ENCODE results near the gene GALNT3.
A peak's percentile ranks its signal among the peaks of the same experiment; 100 is the strongest.

Gene GALNT3

DNA sequence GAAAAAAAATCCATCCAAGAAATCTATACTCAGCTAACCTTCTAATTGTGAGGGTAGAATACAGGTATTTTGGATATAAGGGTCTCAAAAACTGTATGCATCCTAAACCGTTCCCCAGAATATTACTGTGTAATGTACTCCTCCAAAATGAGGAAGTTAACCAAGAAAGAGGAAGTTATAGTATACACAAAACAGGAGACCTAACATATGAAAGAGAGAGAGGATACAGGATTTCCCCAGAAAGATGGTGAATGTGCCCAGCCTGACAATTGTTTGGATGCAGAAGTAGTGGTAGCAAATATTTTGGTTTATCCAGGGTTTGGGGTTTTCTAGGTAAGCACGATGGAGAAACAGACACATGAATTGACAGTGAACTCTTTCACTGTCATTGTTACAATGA is 50.6 kb downstream of the GALNT3 start:
- DNase-seq (ENCODE audit: low read depth, low spot score), result no peak

DNA sequence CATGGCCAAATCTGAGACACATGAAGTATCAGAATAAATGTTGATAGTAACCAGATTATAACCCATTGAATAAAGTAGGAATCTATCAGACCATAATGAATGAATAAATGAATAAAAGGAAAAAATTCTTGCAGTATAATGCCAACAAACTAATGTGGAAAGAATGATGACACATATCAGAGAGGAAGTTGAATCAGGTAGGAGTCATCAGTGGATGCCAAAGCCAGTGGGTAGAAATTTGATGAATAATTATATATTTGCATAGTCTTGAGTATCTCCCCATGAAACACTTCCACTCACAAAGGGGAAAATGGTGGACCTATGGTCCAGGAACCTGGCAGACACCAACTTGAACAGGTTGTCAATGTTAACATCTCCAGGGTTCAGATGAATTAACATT is 68.6 kb downstream of the GALNT3 start:
- peak; percentile 40 for DNase-seq (ENCODE audit: low read depth, low spot score)

DNA sequence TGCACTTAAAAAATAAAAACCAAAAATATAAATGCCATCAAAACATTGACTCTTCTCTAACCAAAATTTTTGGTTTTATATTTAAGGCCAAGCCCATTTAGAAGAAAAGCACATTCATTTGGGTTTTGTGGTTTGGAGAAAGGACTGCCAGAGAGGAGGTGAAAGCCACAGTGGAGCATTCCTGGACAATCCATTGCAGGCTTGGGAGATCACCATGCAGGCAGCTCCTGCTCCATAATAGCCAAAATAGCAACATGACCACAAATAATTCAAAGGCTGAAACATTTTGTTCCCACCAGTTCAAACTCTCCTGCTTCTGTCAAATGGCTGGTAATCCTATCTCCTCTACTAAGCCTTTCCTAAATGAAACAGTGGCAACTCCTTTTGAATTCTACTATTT is 73.5 kb downstream of the GALNT3 start:
- peak; percentile 96 for DNase-seq (ENCODE audit: low read depth, low spot score)

DNA sequence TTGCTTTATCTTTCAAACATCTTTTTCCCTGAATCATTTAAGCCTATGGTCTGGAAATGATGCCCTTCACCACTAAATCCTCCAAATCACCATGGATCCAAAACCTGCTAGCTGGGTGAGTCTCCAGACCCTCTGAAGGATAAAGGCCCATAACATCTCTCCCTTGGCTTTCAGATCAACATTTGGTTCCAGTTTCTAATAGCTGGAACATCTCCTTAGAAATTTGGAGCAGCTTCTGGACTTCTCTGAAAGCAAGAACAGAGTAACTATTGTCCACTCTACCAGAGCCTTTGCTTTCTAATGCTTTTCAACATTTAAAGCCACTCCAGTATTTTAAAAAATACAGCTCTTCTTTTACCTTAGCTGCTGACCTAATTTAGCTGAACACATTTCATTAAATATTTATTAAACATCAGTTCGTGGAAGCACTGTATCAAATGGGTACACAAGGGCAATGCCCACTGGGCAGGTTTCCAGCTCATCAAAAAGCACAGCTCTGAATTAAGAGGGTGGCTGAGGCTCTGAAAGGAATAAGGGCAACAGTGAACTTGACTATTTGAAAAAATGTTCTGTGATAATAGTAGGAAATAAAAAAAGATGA is 75.3 kb downstream of the GALNT3 start:
- peak; percentile 13 for DNase-seq (ENCODE audit: low read depth, low spot score)

DNA sequence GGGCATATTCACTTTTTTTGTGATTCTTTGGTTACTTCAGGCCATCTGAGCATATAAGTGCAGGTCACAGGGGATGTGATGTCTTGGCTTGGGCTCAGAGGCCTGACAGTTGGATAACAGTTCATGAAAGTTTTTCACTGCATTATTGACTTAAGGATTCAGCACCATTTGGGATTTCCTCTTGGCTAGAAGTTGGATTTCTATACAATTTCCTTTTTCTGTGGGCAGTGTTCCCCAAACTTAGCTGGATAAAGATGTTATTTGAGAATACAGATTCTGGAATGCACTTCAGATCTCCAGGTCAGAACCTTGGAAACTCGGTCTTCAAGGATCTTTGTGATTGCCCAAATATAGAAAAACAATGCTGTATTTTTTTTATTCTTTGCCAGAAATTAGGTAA is 78.0 kb downstream of the GALNT3 start:
- DNase-seq (ENCODE audit: low read depth, low spot score), result no peak

DNA sequence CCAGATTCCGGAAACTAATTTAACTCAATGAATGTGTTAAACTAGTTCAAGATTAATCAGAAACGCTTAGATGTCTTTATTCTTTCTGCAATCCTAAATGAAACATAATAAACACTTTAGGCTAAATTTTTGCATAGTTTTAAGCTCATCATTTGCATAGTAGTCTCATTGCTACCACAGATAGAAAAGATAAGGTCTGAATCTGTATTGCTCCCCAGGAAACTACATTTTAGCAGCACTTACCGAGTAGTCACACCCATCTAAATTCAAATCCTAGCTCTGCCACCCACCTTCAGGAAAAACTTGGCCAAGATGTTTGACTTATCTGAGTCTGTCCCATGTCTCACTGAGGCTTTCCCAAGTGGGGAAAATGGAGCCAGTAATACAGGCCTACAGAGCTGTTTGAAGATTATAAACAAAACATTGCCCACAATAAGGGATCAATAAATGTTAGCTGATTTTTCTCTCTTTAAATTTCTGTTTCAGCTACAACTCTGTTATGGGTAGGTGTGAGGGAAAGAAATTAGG is 87.0 kb downstream of the GALNT3 start:
- DNase-seq (ENCODE audit: low read depth, low spot score), result no peak

DNA sequence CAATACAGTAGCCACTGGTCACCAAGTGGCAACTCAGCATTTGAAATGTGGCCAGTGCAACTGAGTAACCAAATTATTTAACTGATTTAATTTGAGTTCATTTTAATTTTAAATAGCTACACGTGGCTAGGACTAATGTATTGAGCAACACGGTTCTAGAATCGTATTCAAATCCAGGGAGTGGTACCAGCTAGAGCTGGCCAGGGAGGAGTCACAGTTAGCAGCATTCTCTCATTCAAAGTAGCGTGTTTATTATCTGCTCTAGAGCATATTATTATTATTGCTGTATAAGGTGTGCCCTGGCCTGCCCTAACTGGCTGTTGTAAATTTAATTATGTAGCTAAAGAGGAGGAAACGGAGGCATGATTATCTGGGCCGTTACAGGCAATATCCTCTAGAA is 92.9 kb downstream of the GALNT3 start:
- no peak for DNase-seq (ENCODE audit: low read depth, low spot score)

DNA sequence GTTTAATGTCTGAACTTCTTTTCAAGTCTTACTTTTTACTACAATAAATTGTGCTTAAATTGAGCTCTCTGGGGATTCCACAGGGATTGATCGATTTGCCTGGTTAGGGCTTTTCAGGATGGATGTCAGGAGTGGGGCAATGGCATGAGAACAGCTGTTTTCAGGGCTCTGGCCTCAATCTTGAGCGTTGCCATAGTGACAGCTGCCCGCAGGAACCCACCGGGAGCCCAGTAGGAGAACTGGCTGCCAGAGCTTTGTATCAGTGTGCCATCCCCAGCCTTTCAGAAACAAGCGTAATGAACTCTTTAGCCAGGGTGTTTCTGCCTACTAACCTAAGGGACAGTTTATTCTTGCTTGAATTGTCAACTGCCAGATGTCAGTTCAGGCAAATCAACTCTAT is 93.5 kb downstream of the GALNT3 start:
- no peak for DNase-seq (ENCODE audit: low read depth, low spot score)

DNA sequence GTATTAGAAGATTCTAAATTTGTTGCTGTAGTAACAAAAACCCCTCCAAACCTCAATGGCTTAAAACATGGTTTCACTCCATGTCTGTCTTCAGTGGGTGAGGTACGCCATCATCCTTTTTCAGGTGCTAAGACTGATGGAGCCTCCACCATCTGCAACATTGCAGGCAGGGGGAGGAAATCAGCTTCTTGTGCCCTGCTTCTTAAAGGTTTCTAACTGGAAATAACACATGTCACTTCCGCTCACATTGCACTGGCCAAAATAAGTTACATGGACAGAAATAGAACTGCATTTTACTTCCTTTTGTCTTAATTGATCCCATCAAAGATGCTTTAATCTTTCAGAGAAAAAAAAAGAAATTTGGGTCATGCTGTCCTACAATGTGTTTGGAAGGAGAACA is 94.1 kb downstream of the GALNT3 start:
- no peak for DNase-seq (ENCODE audit: low read depth, low spot score)

DNA sequence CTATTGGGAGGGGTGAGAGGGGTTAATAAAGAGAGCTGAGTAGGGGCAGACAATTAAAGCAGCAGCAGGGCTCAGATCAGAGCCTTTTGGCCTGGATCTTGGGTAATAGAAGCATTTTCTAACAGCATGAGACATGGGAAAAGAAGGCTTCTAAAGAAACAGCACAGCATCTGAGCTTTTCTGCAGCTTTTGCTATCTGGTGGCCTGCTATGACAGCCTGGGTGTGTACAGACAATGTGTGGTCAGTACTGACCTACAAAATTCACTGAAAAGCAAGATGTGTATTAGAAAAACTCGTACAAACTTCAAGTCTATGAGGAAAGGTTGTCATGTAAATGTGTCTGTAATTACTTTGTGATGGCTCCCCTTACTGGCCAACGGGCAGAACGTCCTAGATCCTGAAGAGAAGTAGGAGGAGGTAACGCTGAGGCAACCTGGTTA is 95.6 kb downstream of the GALNT3 start:
- DNase-seq (ENCODE audit: low read depth, low spot score), result peak; percentile 76

DNA sequence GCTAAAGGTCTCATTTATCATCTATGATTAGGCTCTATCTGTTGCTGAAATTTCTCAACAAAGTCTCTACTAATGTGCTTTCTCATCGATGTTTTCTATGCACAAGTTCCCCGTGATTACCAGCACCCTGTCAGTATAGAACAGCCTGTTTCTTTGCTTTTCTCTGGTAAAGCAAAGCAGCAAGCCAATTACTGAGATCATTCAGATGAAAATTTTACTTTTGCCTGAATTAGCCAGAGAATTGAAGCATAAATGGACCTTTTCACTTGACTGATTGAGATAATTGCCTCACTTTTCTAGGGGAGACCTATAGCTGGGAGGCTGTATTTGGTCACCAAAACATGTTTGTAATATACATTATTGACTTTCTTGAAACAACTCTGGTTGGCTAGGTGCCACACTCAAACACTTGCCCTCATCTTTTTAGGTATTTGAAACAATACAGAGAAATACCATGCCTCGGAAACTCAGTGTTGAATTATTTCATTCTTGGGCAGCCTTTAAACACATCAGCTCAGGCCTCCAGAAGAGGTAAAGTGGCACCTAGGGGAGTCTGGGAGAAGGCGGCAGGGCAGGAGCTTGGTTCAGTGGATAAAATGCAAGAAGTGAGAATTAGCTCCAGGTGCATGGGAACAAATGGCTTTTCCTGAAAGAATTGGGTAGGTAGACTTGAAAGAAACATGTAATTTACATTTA is 96.2 kb downstream of the GALNT3 start:
- peak; percentile 28 for DNase-seq (ENCODE audit: low read depth, low spot score)
